HG03108 (cell line): ENCODE data around the gene OR10G6.
"Not testable (repeated sequence)": the region's sequence is repeated elsewhere in the genome, so short reads cannot be mapped to it uniquely, and the experiment has no call there.

Source experiments
- ATAC-seq: cut with Tn5 transposase; IDR thresholded peaks from one replicate; pipeline ENCODE4 v1.9.1; 2021; ENCODE audit warnings: moderate library complexity; ENCODE audit not compliant: unreplicated experiment

Gene OR10G6, protein sequence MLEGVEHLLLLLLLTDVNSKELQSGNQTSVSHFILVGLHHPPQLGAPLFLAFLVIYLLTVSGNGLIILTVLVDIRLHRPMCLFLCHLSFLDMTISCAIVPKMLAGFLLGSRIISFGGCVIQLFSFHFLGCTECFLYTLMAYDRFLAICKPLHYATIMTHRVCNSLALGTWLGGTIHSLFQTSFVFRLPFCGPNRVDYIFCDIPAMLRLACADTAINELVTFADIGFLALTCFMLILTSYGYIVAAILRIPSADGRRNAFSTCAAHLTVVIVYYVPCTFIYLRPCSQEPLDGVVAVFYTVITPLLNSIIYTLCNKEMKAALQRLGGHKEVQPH

DNA sequence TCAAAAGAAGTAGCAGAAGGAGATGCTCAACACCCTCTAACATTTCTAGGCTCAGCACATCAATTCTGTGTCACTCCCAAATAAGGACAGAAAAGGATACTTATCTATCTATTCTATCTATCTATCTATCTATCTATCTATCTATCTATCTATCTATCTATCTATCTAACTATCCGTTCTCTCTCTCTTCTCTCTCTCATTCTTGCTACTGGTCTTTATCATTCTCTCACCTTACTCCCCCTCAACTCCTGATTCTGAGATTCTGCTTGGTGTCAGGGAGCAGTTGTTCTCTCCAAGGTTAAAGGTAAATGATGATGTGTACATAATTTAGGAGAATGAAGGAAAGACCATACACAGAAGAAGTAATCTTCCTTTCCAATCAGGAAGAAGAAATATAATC lies at the start of gene OR10G6:
Gene OR10G6 (minus strand): TSS at position 43 of the 400 bp plus-strand sequence. CDS start 0 bp downstream, at position 43.
- no peak for ATAC-seq

- ATAC-seq, result no peak
These were observed 48.5 kb upstream of the OR10G6 start for GRCh38 chr11:124043420-124043819.

- ATAC-seq, result no peak
These were observed 46.3 kb upstream of the OR10G6 start, which contains the start of gene OR10G7 for GRCh38 chr11:124041254-124041653. OR10G7 (minus strand) TSS chr11:124041325; CDS start chr11:124039001, 2,324 bp downstream.

DNA sequence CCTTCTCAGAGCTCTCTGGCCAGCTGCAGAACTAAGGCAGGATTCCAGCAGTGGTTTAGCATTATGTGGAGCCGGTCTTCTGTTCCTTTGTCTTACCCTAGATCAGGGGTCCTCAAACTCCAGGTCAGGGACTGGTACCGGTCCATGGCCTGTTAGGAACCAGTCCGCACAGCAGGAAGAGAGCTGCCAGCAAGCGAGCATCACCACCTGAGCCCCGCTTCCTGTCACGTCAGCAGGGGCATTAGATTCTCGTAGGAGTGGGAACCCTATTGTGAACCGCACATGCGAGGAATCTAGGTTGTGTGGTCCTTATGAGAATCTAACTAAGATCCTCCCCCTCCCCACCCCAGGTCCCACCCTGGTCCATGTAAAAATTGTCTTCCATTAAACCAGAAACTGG lies 44.6 kb upstream of the OR10G6 start:
- ATAC-seq, result no peak

DNA sequence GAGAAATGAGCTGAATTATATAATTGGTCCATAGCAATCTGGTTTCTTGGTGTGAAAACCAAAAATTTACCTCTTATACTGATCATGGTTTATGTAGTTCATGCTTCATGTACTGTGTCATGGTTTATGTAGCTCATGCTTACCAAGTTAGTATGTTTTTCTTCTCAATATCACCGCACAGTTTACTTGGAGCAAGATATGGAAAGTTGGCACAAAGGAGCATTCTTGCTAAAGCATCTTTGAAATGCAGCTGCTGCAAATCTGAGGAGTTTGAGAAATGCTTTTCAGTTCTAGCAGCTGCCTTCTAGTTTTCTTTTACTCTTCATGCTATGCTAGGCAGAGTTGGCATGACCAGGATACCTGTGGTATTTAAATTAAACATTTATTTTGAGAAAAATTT lies 41.7 kb upstream of the OR10G6 start:
- ATAC-seq, result no peak

GRCh38 chr11:124026498-124026897 lies 31.5 kb upstream of the OR10G6 start, which contains the start of gene OR10G8:
OR10G8 (plus strand) TSS chr11:124026798; CDS start chr11:124029623, 2,825 bp downstream.
- ATAC-seq, result no peak

DNA sequence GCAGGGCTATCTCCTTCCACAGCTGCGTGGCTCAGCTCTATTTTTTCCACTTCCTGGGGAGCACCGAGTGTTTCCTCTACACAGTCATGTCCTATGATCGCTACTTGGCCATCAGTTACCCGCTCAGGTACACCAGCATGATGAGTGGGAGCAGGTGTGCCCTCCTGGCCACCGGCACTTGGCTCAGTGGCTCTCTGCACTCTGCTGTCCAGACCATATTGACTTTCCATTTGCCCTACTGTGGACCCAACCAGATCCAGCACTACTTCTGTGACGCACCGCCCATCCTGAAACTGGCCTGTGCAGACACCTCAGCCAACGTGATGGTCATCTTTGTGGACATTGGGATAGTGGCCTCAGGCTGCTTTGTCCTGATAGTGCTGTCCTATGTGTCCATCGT lies 20.9 kb upstream of the OR10G6 start:
- ATAC-seq, result not testable (repeated sequence)

DNA sequence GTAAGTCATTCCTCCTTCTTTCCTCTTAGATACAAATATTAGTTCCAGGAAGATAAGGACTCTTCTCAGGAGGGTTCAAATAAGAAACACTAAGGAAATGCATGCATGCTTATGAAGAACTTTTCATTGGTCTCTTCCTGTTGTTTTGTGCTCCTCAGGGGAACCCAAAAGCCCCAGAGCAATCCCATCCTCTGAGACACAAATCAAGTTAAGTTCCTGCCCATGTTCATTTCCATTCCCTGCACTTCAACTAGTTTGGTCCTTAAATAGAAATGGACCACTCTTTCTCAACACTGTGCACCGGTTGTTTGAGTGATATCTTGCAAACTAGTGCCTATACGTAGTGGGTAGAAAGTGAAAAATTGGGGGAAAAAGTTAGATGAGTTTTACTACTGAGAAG lies 17.7 kb upstream of the OR10G6 start, which contains the start of gene OR10G4:
Gene OR10G4 (plus strand): TSS at position 301 of the 400 bp plus-strand sequence. CDS start 2,578 bp downstream, outside the sequence.
- ATAC-seq, result no peak

GRCh38 chr11:123979311-123979710 lies 15.7 kb downstream of the OR10G6 start:
- no peak for ATAC-seq

DNA sequence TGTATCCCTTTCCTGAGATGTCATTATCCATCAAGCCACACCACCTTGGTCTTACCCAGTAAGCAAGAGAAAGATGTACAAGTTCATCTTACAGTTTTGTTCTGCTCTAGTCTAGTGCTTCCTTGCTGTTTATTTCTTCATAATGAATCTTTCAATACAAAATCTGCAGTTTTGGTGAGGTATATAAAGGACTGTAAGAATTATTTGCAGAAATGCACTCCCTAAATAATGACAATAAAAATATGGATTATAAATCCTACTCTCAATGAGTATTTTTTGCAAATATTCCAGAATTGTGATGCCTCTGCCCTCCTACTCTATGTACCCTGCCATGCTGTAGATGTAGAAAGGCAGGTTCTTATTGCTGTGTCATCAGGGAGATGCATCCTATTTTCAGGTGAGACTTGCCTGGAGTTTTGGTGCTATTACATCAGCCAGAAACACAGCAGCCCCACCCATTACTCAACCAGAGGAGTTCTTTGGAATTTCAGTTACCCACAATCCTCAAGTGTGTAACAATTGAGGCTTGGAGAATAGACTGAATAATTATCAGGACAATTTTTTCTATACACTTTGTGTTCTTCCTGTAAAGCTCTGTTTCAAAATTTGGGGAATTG lies 17.1 kb downstream of the OR10G6 start, which contains the start of gene OR10S1:
Gene OR10S1 (minus strand): TSS at position 51 of the 617 bp plus-strand sequence. CDS start 117 bp downstream, outside the sequence.
- no peak for ATAC-seq

GRCh38 chr11:123976770-123977560 lies 18.0 kb downstream of the OR10G6 start:
- no peak for ATAC-seq

- ATAC-seq, result no peak
These were observed 21.1 kb downstream of the OR10G6 start for GRCh38 chr11:123973816-123974215.

- no peak for ATAC-seq
These were observed 38.2 kb downstream of the OR10G6 start for GRCh38 chr11:123956752-123957151.

GRCh38 chr11:123945132-123945531 lies 49.8 kb downstream of the OR10G6 start:
- ATAC-seq, result no peak
